Neural progenitor cell (in vitro differentiated cells): ENCODE measurements around the gene LDB2.

Experiments
- CTCF ChIP-seq: fragments of 200-600 bp; sonication (generic); IDR thresholded peaks from 2 replicates; pipeline ENCODE4 v1.5.1; 2017; ENCODE audit warnings: antibody characterized with exemption, mild to moderate bottlenecking
- EZH2 ChIP-seq: fragments of 200-600 bp; sonication (generic); IDR thresholded peaks from 2 replicates; pipeline ENCODE4 v1.6.1; 2017; ENCODE audit warnings: antibody characterized with exemption, mild to moderate bottlenecking, moderate library complexity

GRCh38 chr4:16596267-16596666, 302.2 kb downstream of the LDB2 start:
- no peak for TF ChIP-seq CTCF
- TF ChIP-seq EZH2: no peak
